IMR-90 (cell line): ENCODE measurements around the gene PAPPA. TPM values are rescaled to one million over a fixed set of nuclear protein-coding genes. Genes with fewer than 3 reads are reported as not detected.

ENCODE experiments used
- ATAC-seq: fragments of 200-7000 bp; cut with Tn5 transposase; 2 replicates; pipeline ENCODE4 v1.9.1; 2020; ENCODE audit warnings: low read depth, mild to moderate bottlenecking, moderate library complexity
- BruUV-seq: library from RNA; stranded (reverse); fragments of 400-500 nt; replicated peaks from 2 replicates; lab custom pipeline; 2021; lab: Mats Ljungman, UMichigan
- CTCF ChIA-PET: fragments of 300-600 bp; formaldehyde crosslinking; extraction: SDS; loops from one replicate; lab custom pipeline; 2021; ENCODE audit warnings: antibody characterized with exemption; lab: Yijun Ruan, JAX
- POLR2A ChIA-PET: fragments of 300-600 bp; sonication (Branson Sonifier 250); formaldehyde crosslinking; loops from one replicate; lab custom pipeline; 2022; ENCODE audit warnings: antibody characterized with exemption; ENCODE audit not compliant: unreplicated experiment; lab: Charles Lee
- DNase-seq: peaks from one replicate; pipeline ENCODE4 v3.0.0; 2013
- H2AFZ ChIP-seq: replicated peaks from 2 replicates; pipeline ENCODE3; 2013; ENCODE audit warnings: low read length, mild to moderate bottlenecking; ENCODE audit not compliant: poor library complexity
- H2AK5ac ChIP-seq: 2 replicates; pipeline ENCODE4 v1.6.1; 2013; ENCODE audit warnings: low read depth, low read length, inconsistent platforms
- H2AK9ac ChIP-seq: replicated peaks from 2 replicates; pipeline ENCODE3; 2013; ENCODE audit warnings: mild to moderate bottlenecking, low read depth, low read length, moderate library complexity; ENCODE audit not compliant: poor library complexity
- H2BK120ac ChIP-seq: 2 replicates; pipeline ENCODE4 v1.6.1; 2013; ENCODE audit warnings: low read depth, low read length, inconsistent platforms
- H2BK15ac ChIP-seq: 3 replicates; pipeline ENCODE4 v1.6.1; 2013; ENCODE audit warnings: low read depth, low read length, inconsistent platforms
- H2BK20ac ChIP-seq: 2 replicates; pipeline ENCODE4 v1.6.1; 2013; ENCODE audit warnings: low read depth, mild to moderate bottlenecking, inconsistent platforms, low read length, moderate library complexity
- H2BK5ac ChIP-seq: 2 replicates; pipeline ENCODE4 v1.6.1; 2013; ENCODE audit warnings: mild to moderate bottlenecking, low read depth, low read length, inconsistent platforms; ENCODE audit not compliant: poor library complexity, severe bottlenecking
- H3K14ac ChIP-seq: replicated peaks from 2 replicates; pipeline ENCODE4 v1.6.1; 2013; ENCODE audit warnings: low read depth, low read length, inconsistent platforms
- H3K18ac ChIP-seq: 2 replicates; pipeline ENCODE4 v1.6.1; 2013; ENCODE audit warnings: low read depth, low read length, control low read depth
- H3K23ac ChIP-seq: 2 replicates; pipeline ENCODE4 v1.6.1; 2013; ENCODE audit warnings: low read depth, low read length, inconsistent platforms
- H3K27ac ChIP-seq: 2 replicates; pipeline ENCODE4 v1.5.1; 2013; ENCODE audit warnings: mild to moderate bottlenecking, control low read depth, low read length; ENCODE audit not compliant: insufficient read depth
- H3K27me3 ChIP-seq: 2 replicates; pipeline ENCODE4 v1.6.1; 2013; ENCODE audit warnings: low read length; ENCODE audit not compliant: control insufficient read depth, insufficient read depth
- H3K36me3 ChIP-seq: 2 replicates; pipeline ENCODE4 v1.6.1; 2013; ENCODE audit warnings: low read length, mixed read lengths; ENCODE audit not compliant: control insufficient read depth, insufficient read depth
- H3K4ac ChIP-seq: 2 replicates; pipeline ENCODE4 v1.6.1; 2013; ENCODE audit warnings: low read depth, low read length, inconsistent platforms
- H3K4me1 ChIP-seq: 2 replicates; pipeline ENCODE4 v1.6.1; 2013; ENCODE audit warnings: low read length, mixed read lengths; ENCODE audit not compliant: control insufficient read depth, insufficient read depth
- H3K4me2 ChIP-seq: 2 replicates; pipeline ENCODE4 v1.6.1; 2013; ENCODE audit warnings: low read depth, mild to moderate bottlenecking, control low read depth, low read length, moderate library complexity
- H3K4me3 ChIP-seq: 2 replicates; pipeline ENCODE4 v1.5.1; 2013; ENCODE audit warnings: low read depth, mild to moderate bottlenecking, control low read depth, low read length, moderate library complexity; ENCODE audit not compliant: insufficient read depth
- H3K56ac ChIP-seq: 2 replicates; pipeline ENCODE4 v1.6.1; 2013; ENCODE audit warnings: low read length, inconsistent platforms; ENCODE audit not compliant: insufficient read depth; ENCODE audit errors: extremely low read depth
- H3K79me1 ChIP-seq, 2 experiments: 2 replicates each; pipeline ENCODE4 v1.6.1; 2013; ENCODE audit warnings: low read length in 2 of 2, inconsistent platforms in 1 of 2, low read depth in 1 of 2
- H3K9ac ChIP-seq: 2 replicates; pipeline ENCODE4 v1.6.1; 2013; ENCODE audit warnings: low read depth, low read length, control low read depth
- H3K9me1 ChIP-seq: 2 replicates; pipeline ENCODE4 v1.6.1; 2013; ENCODE audit warnings: low read length, inconsistent platforms; ENCODE audit not compliant: insufficient read depth
- H3K9me3 ChIP-seq: 2 replicates; pipeline ENCODE4 v1.6.1; 2013; ENCODE audit warnings: low read length; ENCODE audit not compliant: control insufficient read depth, insufficient read depth
- H4K20me1 ChIP-seq: 2 replicates; pipeline ENCODE4 v1.6.1; 2013; ENCODE audit warnings: low read length, inconsistent platforms; ENCODE audit not compliant: insufficient read depth
- H4K5ac ChIP-seq: 2 replicates; pipeline ENCODE4 v1.6.1; 2013; ENCODE audit warnings: mild to moderate bottlenecking, low read depth, low read length, control low read depth
- H4K8ac ChIP-seq, 2 experiments: 2 replicates each; pipeline ENCODE4 v1.6.1; 2013; ENCODE audit warnings: low read depth in 2 of 2, low read length in 2 of 2, control low read depth in 1 of 2, inconsistent platforms in 1 of 2
- H4K91ac ChIP-seq: 2 replicates; pipeline ENCODE4 v1.6.1; 2013; ENCODE audit warnings: low read depth, low read length, inconsistent platforms; ENCODE audit not compliant: insufficient read depth
- BHLHE40 ChIP-seq: fragments of 150-350 bp; IDR thresholded peaks from 2 replicates; pipeline ENCODE4 v1.6.1; 2016; ENCODE audit warnings: mild to moderate bottlenecking, low read depth, low read length
- CEBPB ChIP-seq: IDR thresholded peaks from 2 replicates; pipeline ENCODE4 v1.6.1; 2012; ENCODE audit warnings: low read depth, low read length, improper control_type of control experiment
- MXI1 ChIP-seq: IDR thresholded peaks from 2 replicates; pipeline ENCODE4 v1.6.1; 2012; ENCODE audit warnings: low read depth, mild to moderate bottlenecking, low read length, moderate library complexity, borderline replicate concordance
- NFE2L2 ChIP-seq: fragments of 150-350 bp; IDR thresholded peaks from 2 replicates; pipeline ENCODE4 v1.6.1; 2016; ENCODE audit warnings: low read depth, mild to moderate bottlenecking, low read length
- POLR2A ChIP-seq: IDR thresholded peaks from 2 replicates; pipeline ENCODE4 v1.6.1; 2012; ENCODE audit warnings: mild to moderate bottlenecking, low read depth, low read length
- RAD21 ChIP-seq: IDR thresholded peaks from 2 replicates; pipeline ENCODE4 v1.6.1; 2012; ENCODE audit warnings: low read length, improper control_type of control experiment
- RCOR1 ChIP-seq: IDR thresholded peaks from 2 replicates; pipeline ENCODE4 v1.6.1; 2012; ENCODE audit warnings: mild to moderate bottlenecking, low read length, improper control_type of control experiment; ENCODE audit not compliant: insufficient replicate concordance
- RFX5 ChIP-seq: IDR thresholded peaks from 2 replicates; pipeline ENCODE4 v1.8.0; 2012; ENCODE audit warnings: low read depth, mild to moderate bottlenecking, low read length, moderate library complexity
- SMC3 ChIP-seq: fragments of 150-350 bp; IDR thresholded peaks from 2 replicates; pipeline ENCODE4 v1.6.1; 2016; ENCODE audit warnings: low read depth, mild to moderate bottlenecking, antibody characterized with exemption, low read length, moderate library complexity
- WGBS, 2 experiments: methylation state at CpG; one replicate each; pipeline versions ENCODE4 v1.1.5 to v1.1.7; 2013; ENCODE audit warnings: missing lambda C conversion rate in 2 of 2; ENCODE audit not compliant: insufficient read length in 1 of 2; ENCODE audit errors: extremely low coverage in 2 of 2; 5-methylcytosine and 5-hydroxymethylcytosine counted together
- dilution Hi-C: fragments of 300-500 bp; cut with HindIII; formaldehyde crosslinking; loops from one replicate; pipeline ENCODE4 v1.14.3; 2018; ENCODE audit warnings: low sequenced_read_pairs; ENCODE audit not compliant: unreplicated experiment
- in situ Hi-C: fragments of 300-500 bp; cut with MboI; formaldehyde crosslinking; loops from 3 replicates; pipeline ENCODE4 v1.14.3; 2019; ENCODE audit warnings: low sequenced_read_pairs, inconsistent platforms, mixed read lengths
- intact Hi-C: fragments of 100-400 bp; cut with micrococcal nuclease; formaldehyde crosslinking; loops from 2 replicates; pipeline ENCODE4 v1.10.0; 2022
- polyA plus RNA-seq, 3 experiments: library from polyadenylated mRNA; depleted of rRNA; stranded (reverse); fragments of >200 nt; gene quantifications; 2 replicates each; pipeline ENCODE4 v1.2.3, GENCODE V29; 2012; ENCODE audit warnings: low replicate concordance in 1 of 3
- total RNA-seq: library from RNA; depleted of rRNA; stranded (reverse); fragments of >200 nt; gene quantifications from 2 replicates; pipeline ENCODE4 v1.2.3, GENCODE V29; 2012
- TF ChIP-seq, protein P1 (sequence below): fragments of 150-350 bp; IDR thresholded peaks from 2 replicates; pipeline ENCODE4 v1.6.1; 2017; ENCODE audit warnings: mild to moderate bottlenecking, antibody characterized with exemption, low read length, low read depth
- TF ChIP-seq, protein P2 (sequence below): conservative IDR thresholded peaks from 2 replicates; pipeline ENCODE4 v1.5.1; 2012; ENCODE audit warnings: mild to moderate bottlenecking, low read depth, low read length, improper control_type of control experiment
- TF ChIP-seq, protein P3 (sequence below): fragments of 150-350 bp; IDR thresholded peaks from 2 replicates; pipeline ENCODE4 v1.6.1; 2016; ENCODE audit warnings: low read depth, mild to moderate bottlenecking, low read length, moderate library complexity, borderline replicate concordance

The PAPPA gene
- total and polyA plus RNA-seq, 2 of the 4 experiments (the other 2 are of a cell fraction), result 8.3 to 12.4 TPM

DNA sequence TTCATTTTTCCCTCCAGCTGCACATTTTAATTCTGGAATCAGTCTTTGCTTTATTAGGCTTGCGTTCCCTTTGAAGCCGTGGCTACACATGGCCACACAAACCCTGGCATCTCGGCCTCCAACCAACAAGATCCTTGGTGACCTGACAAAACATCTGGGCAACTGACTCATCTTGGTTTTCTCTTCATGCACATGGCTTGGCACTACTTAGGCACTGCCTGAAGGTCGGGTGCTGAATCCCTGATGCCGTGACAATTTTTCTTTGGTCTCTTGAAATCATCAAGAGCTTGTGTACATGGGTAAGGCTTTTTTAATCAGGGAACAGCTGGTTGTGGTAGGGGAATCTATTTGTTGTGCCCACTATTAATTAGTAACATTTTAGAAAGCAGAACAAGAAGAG is 16.0 kb upstream of the PAPPA start:
- H2AFZ ChIP-seq, result no peak overlapping the region
- H3K14ac ChIP-seq, result no peak overlapping the region
- no peak overlapping the region for H3K27ac ChIP-seq
- no peak overlapping the region for H3K23ac ChIP-seq
- TF ChIP-seq RFX5, result no peak
- TF ChIP-seq CEBPB, result no peak
- TF ChIP-seq BHLHE40, result no peak
- no peak for TF ChIP-seq RAD21
- TF ChIP-seq, protein P1, sequence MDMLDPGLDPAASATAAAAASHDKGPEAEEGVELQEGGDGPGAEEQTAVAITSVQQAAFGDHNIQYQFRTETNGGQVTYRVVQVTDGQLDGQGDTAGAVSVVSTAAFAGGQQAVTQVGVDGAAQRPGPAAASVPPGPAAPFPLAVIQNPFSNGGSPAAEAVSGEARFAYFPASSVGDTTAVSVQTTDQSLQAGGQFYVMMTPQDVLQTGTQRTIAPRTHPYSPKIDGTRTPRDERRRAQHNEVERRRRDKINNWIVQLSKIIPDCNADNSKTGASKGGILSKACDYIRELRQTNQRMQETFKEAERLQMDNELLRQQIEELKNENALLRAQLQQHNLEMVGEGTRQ, result no peak
- no peak for TF ChIP-seq NFE2L2
- TF ChIP-seq, protein P2, sequence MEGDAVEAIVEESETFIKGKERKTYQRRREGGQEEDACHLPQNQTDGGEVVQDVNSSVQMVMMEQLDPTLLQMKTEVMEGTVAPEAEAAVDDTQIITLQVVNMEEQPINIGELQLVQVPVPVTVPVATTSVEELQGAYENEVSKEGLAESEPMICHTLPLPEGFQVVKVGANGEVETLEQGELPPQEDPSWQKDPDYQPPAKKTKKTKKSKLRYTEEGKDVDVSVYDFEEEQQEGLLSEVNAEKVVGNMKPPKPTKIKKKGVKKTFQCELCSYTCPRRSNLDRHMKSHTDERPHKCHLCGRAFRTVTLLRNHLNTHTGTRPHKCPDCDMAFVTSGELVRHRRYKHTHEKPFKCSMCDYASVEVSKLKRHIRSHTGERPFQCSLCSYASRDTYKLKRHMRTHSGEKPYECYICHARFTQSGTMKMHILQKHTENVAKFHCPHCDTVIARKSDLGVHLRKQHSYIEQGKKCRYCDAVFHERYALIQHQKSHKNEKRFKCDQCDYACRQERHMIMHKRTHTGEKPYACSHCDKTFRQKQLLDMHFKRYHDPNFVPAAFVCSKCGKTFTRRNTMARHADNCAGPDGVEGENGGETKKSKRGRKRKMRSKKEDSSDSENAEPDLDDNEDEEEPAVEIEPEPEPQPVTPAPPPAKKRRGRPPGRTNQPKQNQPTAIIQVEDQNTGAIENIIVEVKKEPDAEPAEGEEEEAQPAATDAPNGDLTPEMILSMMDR, result no peak
- TF ChIP-seq MXI1, result no peak
- TF ChIP-seq RCOR1, result no peak
- TF ChIP-seq, protein P3, sequence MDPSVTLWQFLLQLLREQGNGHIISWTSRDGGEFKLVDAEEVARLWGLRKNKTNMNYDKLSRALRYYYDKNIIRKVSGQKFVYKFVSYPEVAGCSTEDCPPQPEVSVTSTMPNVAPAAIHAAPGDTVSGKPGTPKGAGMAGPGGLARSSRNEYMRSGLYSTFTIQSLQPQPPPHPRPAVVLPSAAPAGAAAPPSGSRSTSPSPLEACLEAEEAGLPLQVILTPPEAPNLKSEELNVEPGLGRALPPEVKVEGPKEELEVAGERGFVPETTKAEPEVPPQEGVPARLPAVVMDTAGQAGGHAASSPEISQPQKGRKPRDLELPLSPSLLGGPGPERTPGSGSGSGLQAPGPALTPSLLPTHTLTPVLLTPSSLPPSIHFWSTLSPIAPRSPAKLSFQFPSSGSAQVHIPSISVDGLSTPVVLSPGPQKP, result no peak
- TF ChIP-seq SMC3, result no peak
- TF ChIP-seq POLR2A, result no peak
- dilution Hi-C loops (no loop called here), in situ Hi-C loops (no loop called here), intact Hi-C loops (no loop called here)
- ChIA-PET POLR2A (no interaction called here), CTCF (interaction anchor here (0.7 kb wide), 1 partner anchor 15 kb away, joined by 3 read pairs; no protein-coding TSS in a partner anchor)
- ATAC-seq (no peak), DNase-seq (no peak)
- no TSS peak for BruUV-seq
- H2BK120ac ChIP-seq, result no peak overlapping the region
- H4K5ac ChIP-seq, result no peak overlapping the region
- H3K4me2 ChIP-seq, result no peak overlapping the region
- H2AK5ac ChIP-seq, result no peak overlapping the region
- 92% methylated on average over 3 of the region's 5 CpGs; no CpG with 5 or more reads in 1 of the 2 experiments for WGBS, 2 experiments
- no peak overlapping the region for H3K9ac ChIP-seq
- no peak overlapping the region for H3K4ac ChIP-seq
- no peak overlapping the region for H3K4me3 ChIP-seq
- H3K9me1 ChIP-seq, result no peaks in the 10 kb centered on the region
- H2BK15ac ChIP-seq, result no peak overlapping the region
- H3K4me1 ChIP-seq, result no peaks in the 10 kb centered on the region
- no peak overlapping the region for H2BK20ac ChIP-seq
- no peak overlapping the region for H3K18ac ChIP-seq
- no peaks in the 10 kb centered on the region for H4K20me1 ChIP-seq
- H3K9me3 ChIP-seq, result no peaks in the 10 kb centered on the region
- H4K91ac ChIP-seq, result no peak overlapping the region
- no peak overlapping the region for H4K8ac ChIP-seq
- no peak overlapping the region for H2BK5ac ChIP-seq
- H2AK9ac ChIP-seq, result no peak overlapping the region
- no peak overlapping the region for H3K56ac ChIP-seq
- H3K36me3 ChIP-seq, result no peaks in the 10 kb centered on the region
- no peaks in the 10 kb centered on the region for H3K27me3 ChIP-seq
- H3K79me1 ChIP-seq, result no peaks in the 10 kb centered on the region
